Stomach (tissue), 4 donors: ENCODE measurements around the gene SPC24.

Experiments used
- POLR2AphosphoS5 ChIP-seq, 3 donors: sonication (generic); formaldehyde crosslinking; IDR thresholded peaks; one replicate each; pipeline ENCODE4 v1.6.1; 2016; ENCODE audit warnings: antibody characterized with exemption in 3 of 3
- TF ChIP-seq, protein P1 (sequence below), 7 experiments: fragments of 450-650 bp in 4 of 7; fragments of 200-600 bp in 3 of 7; sonication (generic) in 3 of 7; IDR thresholded peaks; one replicate each; pipeline ENCODE4 v1.5.1; 2016 to 2019; ENCODE audit warnings: antibody characterized with exemption in 7 of 7, control low read depth in 2 of 7, mild to moderate bottlenecking in 1 of 7

DNA sequence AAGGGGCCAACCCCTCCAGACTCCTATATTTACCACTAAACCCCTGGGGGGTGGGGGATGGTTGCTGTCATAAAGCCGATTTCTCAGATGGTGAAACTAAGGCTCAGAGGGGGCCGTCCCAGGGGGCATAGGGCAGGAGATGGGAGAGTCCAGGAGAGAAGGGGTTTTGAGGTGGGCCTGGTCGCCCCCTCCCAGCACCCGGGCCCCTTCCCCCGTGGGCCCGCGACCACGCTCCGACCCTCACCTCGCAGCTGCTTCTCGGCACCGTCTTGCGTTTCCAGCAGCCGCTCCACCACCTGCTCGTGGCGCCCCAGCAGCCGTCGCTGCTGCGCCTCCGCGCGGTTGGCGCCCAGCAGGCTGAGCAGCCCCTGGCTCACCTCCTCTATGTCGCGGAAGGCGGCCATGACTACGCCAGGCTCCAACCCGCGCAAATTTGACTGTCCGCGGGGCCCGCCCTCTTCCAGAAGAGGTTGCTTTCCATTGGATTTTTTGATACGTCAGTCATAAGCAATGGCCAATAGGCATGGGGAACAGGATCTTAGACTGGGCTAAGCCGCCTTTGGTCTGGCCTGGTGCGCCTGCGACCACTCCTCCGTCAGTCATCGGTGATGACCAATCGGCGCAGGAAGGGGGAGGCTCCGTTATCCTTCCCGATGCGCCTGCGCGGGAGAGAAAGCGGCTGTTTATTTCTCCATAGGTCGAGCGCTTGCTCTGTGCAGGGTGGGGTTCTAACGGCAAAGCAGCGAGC, at the start of gene SPC24:
- TF ChIP-seq, protein P1, sequence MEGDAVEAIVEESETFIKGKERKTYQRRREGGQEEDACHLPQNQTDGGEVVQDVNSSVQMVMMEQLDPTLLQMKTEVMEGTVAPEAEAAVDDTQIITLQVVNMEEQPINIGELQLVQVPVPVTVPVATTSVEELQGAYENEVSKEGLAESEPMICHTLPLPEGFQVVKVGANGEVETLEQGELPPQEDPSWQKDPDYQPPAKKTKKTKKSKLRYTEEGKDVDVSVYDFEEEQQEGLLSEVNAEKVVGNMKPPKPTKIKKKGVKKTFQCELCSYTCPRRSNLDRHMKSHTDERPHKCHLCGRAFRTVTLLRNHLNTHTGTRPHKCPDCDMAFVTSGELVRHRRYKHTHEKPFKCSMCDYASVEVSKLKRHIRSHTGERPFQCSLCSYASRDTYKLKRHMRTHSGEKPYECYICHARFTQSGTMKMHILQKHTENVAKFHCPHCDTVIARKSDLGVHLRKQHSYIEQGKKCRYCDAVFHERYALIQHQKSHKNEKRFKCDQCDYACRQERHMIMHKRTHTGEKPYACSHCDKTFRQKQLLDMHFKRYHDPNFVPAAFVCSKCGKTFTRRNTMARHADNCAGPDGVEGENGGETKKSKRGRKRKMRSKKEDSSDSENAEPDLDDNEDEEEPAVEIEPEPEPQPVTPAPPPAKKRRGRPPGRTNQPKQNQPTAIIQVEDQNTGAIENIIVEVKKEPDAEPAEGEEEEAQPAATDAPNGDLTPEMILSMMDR (IDR thresholded peaks at IDR 0.05) = no peak
- TF ChIP-seq POLR2AphosphoS5 (IDR thresholded peaks at IDR 0.05) = peak in 2 of 3 donors; percentile 41 to 88
